ENCODE measurements around the gene PHKB.
"Not testable (repeated sequence)": the region's sequence is repeated elsewhere in the genome, so short reads cannot be mapped to it uniquely, and the experiment has no call there.

Gene PHKB

DNA sequence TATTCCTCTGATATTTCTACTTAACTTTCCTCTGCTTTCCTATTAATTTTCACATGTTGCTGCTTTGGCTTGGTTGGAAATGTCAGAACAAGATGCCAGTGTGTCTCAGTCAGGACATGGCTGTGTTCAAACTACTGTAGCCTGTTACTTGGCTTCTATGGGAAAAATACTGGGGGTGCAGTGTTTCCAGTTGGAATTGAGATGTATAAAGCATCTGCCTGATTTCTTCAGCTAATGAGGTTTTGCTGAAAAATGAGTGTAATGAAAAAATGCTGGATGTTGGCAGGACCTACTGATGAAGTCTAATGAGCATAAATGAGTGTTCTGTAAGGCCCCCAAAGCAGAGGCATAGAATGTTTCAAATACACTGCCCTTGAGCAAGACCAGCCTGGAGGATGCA lies 166.6 kb downstream of the PHKB start:
- DNase-seq: no peak

DNA sequence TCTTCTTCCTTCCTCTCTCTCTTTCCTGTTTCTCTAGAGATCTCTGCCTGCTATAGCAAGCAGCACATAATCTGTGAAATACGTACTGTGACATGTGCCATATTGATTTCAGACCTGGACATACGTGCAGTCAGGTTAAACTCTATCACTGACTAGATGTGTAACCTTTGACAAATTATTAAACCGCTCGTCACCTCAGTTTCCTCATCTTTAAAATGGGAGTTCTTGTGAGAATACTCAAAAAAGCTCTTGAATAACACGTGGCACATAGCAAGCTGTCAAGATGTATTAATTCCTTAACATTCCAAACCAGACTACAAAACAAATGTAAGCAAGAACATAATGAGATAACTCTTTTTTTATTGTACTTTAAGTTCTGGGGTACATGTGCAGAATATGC lies 170.0 kb downstream of the PHKB start:
- DNase-seq: no peak

DNA sequence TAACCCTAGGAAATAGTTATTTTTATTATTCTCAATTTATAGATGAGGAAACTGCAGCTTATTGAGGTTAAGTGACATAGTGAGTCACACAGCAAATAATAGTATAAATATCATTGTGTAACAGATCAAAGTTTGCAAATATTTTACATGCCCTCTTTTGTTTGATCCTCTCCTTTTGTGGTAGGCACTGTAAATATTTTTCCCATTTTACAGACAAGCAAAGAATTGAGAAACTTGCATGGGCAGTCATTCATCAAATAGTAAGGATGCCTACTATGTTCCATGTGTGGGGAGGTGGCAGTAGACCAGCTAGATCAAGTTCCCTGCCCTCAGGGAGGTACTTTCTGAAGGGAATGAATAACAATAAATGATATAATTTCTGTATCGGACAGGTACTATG lies 173.0 kb downstream of the PHKB start:
- DNase-seq: no peak

DNA sequence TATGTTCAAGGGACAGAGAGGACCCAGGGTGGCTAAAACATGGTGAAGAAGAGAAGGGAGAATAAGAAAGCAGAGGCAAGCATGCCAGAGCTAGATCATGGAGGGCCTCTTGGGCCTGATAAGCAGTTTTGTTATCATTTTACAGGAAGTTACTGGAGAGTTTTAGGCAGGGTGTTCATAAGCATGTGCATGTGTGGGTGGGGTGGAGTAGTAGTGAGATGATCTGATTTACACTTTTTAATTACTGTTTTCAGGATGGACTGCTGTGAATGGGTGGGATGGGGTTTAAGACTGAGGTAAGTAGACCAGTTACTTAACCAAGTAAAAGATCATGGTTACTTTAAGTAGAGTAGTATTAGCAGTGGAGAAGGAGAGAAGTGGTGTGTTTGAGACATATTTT lies 173.6 kb downstream of the PHKB start:
- no peak for DNase-seq

DNA sequence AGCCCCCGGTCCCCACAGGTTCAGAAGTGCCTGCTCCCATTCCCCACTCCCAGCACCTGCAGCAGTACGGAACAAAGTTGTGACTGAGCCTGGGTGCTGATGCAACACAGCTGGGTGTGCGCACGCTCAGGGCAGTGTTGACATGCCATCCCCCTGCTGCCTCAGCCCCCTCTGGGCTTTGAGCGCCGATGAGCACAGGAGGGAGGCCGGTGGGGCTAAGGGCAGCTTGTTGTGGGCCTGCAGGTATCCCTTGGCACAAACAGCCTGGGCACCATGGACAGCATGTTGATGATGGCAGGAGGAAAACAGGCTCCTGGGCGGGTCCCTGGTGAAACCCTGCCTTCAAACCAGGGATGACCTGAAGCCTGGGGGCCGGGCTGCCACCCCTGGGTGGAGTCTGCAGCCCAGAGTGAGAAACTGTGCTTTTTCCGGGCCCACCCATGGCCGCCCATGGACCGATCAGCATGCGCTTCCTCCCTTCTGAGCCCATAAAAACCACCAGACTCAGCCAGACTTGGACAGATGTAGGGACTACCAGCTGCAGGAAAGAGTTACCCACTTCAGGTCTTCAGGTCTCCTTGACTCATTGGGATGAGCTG lies 175.5 kb downstream of the PHKB start:
- DNase-seq: no peak

DNA sequence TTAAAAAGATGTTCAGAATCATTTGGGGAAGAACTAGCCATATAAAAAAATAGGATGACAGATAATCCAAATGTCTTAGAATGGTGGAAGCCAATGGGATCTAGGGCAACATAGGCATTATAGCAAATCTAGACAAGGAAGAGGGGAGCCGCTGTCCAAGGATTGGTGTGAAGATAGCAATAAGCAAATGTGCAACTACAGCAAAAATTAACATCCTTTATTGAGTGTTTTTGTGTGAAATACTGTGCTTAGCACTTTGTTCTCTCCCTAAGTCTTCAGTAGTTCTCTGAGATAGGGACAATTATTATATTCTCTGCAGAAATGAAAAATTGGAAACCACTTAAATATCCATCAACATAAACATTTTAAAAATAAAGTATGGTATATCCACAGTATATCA lies 177.0 kb downstream of the PHKB start:
- no peak for DNase-seq

DNA sequence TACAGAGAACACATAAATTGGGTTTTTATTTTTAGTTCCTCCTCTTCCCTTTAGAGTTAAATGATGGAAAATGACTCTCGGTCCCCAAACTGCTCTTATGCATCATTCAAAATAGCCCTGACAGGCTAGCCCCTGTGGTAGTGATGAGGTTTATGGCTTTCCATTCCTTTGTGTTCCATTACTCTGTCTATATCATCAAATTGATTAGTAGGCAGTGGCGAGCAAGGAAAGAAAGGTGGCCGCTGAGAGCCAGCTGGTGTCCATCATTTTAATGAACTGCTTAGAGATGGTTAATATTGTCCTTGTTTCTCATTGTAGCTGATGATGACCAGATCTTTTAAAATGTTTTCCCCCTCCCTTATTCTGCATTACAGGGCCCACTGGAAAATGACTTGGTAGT lies 179.5 kb downstream of the PHKB start:
- DNase-seq: no peak

DNA sequence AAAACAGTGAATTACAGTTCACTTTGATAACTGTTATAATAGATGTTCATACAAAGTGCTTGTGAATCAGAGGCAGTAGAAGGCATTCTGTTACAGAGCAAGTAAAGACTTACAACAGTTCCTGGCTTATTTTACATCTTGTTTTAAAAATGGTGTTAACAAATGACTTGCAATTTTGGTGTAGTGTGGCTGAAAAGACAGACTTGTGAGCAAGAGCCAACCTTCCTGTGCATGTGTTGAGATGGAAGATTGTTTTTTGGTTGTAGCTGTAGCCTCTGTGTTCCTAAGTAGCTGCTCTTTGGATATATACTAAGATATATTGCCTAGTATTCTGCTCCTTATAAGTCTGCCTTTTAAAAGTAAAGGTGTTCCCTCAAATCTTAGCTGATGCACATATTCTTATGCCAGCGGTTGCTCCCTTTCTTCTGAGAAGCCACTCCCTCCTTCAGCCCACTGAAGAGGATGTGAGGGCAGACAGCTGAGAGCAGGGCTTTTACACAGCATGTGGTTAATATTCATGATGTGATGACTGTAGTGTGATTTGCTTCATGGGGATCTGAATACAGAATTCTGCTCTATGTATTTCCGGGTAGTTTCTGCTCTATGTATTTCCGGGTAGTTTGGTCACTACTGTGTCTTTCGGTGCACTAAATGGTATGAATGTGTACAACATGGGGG lies 182.3 kb downstream of the PHKB start:
- DNase-seq: no peak

DNA sequence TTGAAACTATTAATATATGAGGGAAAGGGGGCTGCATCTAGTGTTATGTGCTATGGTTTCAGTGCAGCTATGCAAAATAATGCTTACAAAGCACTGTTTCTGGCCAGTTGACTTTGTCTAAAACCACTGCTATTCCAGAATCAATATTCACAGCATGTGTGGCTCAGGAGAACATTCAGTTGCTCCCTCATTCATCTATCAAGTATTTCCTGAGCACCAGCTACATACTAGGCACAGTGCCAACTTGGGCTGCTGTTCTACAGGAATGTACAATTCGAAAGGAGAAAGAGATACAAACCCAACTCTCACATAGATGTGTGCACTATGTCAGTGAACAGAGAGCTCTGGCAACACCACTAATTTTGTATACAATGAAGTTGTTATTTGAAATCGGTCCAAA lies 183.0 kb downstream of the PHKB start:
- DNase-seq: no peak

DNA sequence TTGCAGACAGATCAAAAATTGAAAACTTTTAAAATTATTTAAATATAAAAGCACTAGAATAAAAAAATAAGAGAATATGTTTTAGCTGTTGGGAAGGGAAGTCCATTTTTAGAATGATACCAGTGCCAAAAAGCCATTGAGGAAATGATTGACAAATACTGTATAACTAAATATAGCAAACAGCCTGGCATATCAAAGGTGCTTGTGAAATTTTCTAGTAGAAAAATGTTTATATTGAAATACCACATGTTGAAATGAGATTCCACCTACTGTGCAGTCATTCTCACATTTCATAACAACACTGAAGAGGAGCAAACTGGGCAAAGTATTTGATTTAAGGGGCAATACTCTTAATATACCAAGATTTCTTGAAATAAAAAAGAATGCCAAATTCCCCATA lies 183.5 kb downstream of the PHKB start:
- DNase-seq: no peak

DNA sequence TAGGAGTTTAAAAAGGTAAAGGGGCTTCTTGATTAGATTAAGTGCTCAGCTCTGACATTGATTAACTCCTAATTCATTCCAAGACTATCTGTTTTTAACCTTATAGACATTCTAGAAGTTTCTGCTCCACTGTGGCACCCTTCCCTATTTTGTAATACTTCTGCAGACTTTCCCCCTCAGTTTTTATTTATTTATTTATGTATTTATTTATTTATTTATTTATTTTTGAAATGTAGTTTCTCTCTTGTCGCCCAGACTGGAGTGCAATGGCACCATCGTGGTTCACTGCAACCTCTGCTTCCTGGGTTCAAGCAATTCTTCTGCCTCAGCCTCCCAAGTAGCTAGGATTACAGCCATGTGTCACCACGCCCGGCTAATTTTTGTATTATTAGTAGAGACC lies 185.8 kb downstream of the PHKB start:
- DNase-seq: no peak

DNA sequence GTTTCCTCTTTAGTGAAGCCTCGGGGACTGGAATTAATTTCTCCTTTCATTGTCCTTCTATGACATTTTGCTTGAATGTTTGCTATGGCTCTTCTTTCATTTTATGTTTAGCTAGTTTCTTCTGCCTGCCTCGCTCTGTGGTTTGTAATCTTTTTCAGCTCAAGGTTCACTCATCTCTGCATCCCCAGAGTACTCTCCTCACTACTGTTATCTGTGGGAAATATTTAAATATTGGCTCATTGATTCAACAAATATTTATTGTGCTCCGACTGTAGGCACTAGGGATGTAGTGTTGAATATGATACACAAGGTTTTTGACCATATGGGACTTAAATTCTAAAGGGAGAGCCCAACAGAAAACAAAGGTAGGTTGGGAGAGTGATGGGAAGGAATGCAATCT lies 195.9 kb downstream of the PHKB start:
- DNase-seq: no peak

DNA sequence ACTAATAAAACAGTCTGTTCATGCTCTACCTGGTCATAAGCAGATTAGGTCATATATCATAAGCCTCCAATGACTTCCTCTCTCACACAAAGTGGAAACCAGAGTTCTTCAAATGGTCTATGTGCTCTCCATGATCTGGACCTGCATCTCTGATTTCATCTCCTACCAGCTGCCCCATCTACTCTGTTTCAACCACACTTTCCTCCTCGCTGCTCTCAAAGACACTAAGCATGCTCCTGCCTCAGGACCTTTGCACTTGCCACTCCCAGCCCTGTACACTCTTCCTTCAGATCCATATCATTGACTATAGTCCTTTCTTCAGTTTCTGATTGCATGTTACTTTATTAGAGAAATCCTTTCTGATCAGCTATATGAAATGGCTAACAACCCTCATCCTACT lies 196.8 kb downstream of the PHKB start:
- no peak for DNase-seq

DNA sequence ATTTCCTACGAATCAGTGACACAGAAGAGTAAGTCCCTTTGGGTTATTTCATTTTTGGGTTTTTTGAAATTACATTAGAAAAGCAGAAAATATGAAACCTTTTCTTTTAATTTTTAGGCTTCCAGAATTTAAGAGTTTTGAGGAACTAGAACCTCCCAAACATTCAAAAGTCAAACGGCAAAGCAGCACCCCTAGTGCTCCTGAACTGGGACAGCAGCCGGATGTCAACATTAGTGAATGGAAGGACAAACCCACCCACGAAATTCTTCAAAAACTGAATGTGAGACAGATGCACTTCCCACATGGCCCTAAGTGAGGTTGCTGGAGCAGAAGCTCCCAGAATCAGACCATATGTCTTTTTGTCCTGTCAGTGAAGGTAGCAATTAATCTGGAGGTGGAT lies 199.4 kb downstream of the PHKB start:
- no peak for DNase-seq

DNA sequence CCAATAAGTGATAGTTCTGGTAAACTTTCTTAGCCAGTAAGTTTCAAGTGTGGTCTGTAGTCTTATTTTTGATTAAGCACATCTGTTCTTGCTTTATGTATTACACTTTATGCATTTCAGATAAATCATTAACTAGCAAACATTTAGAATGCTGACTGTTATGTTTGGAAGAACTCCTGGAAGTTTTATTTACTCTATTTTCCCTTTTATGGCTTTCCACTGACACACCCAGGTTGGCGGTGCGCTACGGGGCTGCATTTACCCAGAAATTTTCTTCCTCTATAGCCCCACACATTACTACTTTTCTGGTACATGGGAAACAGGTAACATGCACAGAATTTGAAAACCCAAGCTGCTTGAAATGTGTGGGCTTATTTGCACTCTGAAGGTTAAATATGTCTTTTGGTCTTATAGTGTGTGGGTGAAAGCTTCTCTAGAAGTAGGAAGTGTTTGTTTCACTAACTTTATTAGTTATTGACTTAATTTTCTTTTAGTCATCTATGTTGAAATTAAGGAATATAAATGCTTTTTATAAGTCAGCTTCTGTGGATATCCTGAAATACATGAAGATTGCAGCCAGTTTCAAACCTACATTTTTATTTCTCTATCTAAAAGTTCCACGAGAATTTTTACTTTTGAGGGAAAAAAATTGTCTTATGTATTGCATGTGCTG lies 203.7 kb downstream of the PHKB start:
- no peak for DNase-seq

DNA sequence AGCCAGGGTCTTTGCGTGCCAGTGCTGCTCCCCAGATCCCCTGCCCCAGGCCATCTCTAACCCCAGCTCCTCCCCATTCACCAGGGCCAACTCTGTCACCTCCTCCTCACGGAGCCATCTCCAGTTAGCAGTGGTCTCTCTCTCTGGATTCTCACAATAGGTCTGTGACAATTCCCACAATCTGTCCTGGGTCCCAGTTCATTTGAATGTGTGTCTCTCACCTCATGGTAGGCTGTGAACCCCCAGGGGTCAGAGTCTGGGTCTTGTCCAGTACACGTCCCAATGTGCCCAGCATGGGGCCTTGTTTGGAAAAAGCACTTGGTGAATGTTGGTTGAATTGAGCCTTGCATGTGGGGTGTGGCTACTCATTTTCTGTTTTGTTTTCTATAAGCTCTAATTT lies 205.3 kb downstream of the PHKB start:
- no peak for DNase-seq

DNA sequence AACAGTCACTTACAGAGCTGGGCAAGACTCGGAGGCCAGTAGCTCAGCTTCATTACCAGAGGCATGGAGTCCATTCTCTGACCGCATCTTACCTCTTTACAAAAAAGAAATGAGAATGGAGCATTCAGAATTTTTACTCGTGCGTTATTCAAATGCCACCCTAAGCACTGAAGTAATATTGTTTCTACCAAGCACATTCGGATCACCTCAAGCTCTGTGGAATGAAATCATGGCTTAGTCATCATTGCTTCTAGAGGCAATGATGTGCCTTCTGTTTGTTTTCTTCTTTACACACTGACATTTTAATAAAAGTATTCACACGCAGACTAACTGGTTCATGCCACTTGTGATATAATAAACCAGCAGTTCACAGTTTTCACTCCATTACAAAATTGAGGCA lies 206.8 kb downstream of the PHKB start:
- DNase-seq: no peak

DNA sequence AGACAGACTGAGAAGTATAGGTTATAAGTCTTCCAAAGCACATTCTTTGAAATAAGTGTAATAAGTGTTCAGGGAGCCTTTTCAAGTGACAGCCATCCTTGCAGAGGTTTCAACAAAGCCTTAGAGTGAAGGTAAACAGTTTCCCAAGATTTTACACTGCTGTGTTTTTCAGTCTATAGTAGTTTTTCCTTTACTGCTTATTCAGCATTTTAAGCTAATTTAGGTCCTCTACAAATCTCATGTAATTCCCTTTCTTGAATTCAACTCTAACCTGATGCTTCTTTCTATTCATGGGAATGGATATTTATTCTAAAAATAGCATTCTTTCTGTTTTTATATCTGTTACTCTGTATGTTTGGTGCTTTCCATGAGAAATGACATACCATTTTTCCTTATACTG lies 211.3 kb downstream of the PHKB start:
- DNase-seq: no peak

DNA sequence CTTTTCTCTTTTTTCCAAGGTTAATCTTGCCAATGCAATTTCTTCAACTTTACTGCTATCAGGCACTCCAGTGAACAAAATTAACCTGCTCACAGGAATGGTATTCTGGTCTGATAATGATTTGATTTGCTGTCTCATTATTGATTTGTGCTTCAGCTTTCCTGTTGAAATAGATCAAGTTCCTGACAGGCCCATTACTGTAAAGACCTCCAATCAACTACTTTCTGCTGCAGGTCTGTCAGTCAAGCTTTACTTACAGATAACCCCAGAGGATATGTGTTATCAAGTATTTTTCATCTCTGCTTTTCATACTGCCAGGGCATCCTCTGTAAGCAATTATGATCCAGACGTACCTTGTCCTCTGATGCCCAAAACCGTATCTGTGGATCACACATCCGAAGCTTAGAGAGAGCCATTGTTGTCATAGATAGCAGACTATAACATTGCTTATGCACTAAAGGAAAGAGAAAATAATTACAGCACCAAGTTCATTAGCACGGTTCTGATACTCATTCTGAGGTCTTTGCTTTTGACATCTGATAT lies 215.6 kb downstream of the PHKB start:
- DNase-seq: no peak

DNA sequence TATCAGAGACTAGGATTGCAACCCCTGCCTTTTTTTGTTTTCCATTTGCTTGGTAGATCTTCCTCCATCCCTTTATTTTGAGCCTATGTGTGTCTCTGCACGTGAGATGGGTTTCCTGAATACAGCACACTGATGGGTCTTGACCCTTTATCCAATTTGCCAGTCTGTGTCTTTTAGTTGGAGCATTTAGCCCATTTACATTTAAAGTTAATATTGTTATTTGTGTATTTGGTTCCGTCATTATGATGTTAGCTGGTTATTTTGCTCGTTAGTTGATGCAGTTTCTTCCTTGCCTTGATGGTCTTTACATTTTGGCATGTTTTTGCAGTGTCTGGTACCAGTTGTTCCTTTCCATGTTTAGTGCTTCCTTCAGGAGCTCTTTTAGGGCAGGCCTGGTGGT lies 220.4 kb downstream of the PHKB start:
- DNase-seq: not testable (repeated sequence)

DNA sequence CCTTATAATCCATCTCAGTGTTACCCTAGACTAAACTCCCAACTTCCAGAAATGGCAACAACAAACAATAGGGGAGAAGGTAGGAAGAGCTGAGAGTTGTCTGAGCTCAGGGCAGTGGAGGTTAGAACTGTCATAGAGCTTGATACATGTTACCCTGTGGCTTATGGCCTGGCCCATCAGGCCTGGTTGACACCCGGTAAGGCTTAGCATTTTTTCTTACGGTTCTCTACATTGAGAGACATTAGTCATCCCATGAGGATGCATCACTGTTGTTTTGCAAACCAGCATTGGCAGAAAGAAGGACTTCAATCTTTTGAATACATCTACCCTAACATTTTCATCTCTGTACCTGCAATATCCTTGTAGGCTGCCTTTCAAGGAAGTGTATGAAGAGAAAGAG lies 226.6 kb downstream of the PHKB start:
- DNase-seq: no peak

DNA sequence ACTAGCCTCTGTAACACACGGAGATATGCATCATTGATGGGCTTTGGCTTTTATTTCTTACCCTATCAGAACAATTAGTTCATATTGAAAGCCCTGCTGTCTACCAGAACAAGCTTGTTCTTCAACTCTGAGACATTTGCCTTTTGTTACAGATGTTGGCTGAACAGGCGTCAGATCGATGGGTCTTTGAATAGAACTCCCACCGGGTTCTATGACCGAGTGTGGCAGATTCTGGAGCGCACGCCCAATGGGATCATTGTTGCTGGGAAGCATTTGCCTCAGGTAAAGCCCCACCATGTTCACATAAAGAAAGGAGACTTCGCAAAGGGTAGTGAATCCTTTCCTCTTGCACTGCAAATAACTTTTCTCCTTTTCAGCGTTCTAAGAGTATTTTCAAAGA lies 232.1 kb downstream of the PHKB start:
- no peak for DNase-seq

DNA sequence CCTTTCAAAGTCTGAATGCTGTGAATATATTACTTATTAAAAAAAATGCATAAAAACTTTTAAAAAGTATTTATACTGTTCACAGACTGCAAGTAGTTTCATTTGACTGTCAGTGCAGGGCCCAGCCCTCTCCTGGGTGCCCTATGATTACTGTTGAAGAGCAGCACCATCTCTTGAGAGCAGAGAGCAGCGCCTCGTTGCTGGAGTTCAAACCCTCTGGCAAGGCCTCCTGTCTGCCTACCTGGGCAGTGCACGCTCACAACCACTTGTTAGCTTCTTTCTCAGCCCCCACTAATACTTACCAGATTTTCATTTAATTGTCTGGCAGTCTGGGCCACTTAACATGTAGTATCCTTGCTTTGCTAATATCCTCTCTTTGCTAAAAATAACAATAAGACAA lies 233.4 kb downstream of the PHKB start:
- no peak for DNase-seq

DNA sequence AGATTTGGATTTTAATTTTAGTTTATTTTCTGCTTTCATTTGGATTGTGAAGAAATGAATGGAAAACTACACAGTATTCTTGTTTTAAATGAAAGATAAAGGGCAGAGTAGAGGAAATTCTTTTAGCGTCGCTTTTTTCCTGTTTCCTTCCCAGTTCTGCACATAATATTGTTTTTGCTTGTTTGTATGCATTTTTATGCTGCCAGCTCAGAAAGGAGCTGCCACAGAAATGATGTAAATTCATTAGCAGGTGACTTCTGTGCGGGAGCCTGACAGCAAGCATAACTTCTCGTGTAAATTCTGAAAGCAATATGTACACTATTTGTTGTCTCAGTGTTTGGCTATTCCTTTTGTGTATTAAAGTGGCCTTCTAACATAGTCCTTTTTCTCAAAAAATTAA lies 234.6 kb downstream of the PHKB start:
- DNase-seq: no peak

DNA sequence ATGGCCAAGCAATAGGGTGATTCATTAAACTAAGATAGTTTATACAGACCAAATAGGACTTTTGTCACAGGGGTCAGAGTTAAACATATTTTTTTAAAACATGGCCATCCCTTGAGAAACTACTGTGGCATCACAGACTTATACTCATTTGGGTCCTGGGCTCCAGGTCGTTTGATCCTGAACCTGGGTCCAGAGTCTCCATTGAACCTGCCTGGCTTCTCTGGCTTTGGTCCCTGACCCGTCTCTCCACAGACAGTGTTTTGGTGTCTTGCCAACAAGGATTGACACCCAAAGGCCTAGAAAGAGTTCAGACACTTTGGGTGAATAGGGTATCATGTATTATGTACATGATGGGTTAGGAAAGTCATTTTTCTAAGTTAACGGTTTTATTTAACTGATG lies 236.7 kb downstream of the PHKB start:
- no peak for DNase-seq
